Measurements from ENCODE around the gene CATSPERB.
A peak's percentile ranks its signal among the peaks of the same experiment; 100 is the strongest.

Gene CATSPERB

DNA sequence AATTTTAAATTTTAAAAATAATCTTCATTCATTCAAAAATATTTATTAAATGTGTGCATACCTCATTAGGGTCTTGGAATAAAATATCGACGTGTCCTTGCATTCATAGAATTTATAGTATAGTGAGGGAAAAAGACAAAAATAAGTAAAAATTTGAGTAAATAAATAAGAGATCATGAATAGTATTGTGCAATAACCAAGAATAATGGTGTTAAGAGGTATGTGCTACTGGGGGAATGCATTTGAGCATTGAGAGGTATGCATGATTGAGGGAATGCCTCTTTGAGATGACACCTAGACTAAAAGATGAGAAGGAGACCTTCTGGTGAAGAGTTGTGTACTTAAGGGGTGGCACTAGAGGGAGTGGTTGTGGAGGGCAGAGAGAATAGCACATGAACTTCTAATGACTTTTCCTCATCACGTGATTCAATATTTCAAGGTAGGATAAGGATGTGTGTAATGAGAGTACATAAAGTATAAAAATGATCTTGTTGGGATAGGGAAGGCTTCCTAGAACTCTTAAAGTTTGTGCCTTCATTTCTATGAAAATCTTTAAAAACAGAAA, 18.8 kb upstream of the CATSPERB start:
- no peaks in the 10 kb centered on the region for H3K9me3 ChIP-seq (ENCODE audit: insufficient read depth, low read length)
- no peaks in the 10 kb centered on the region for H3K4me1 ChIP-seq (ENCODE audit: low read length)
- H3K4me3 ChIP-seq (ENCODE audit: low read length) = no peak overlapping the region
- no peaks in the 10 kb centered on the region for H3K27me3 ChIP-seq (ENCODE audit: low read depth, low read length)
- H3K4me2 ChIP-seq (ENCODE audit: low read length) = no peak overlapping the region
- no peak overlapping the region for H3K9ac ChIP-seq (ENCODE audit: low read length)
- no peaks in the 10 kb centered on the region for H3K36me3 ChIP-seq (replicated peaks; ENCODE audit: low read depth, low read length)
- no peaks in the 10 kb centered on the region for H3K79me2 ChIP-seq (ENCODE audit: low read length)
- H4K20me1 ChIP-seq (ENCODE audit: insufficient read depth, low read length) = no peaks in the 10 kb centered on the region
- no peak overlapping the region for H3K27ac ChIP-seq (ENCODE audit: low read length)
- TF ChIP-seq, protein P1, sequence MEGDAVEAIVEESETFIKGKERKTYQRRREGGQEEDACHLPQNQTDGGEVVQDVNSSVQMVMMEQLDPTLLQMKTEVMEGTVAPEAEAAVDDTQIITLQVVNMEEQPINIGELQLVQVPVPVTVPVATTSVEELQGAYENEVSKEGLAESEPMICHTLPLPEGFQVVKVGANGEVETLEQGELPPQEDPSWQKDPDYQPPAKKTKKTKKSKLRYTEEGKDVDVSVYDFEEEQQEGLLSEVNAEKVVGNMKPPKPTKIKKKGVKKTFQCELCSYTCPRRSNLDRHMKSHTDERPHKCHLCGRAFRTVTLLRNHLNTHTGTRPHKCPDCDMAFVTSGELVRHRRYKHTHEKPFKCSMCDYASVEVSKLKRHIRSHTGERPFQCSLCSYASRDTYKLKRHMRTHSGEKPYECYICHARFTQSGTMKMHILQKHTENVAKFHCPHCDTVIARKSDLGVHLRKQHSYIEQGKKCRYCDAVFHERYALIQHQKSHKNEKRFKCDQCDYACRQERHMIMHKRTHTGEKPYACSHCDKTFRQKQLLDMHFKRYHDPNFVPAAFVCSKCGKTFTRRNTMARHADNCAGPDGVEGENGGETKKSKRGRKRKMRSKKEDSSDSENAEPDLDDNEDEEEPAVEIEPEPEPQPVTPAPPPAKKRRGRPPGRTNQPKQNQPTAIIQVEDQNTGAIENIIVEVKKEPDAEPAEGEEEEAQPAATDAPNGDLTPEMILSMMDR (IDR thresholded peaks at IDR 0.05; ENCODE audit: low read depth, low read length) = peak; percentile 13
- no peak for TF ChIP-seq EZH2phosphoT487 (IDR thresholded peaks at IDR 0.05; ENCODE audit: low read depth)
- no peak overlapping the region for H2AFZ ChIP-seq (ENCODE audit: low read depth, low read length)

DNA sequence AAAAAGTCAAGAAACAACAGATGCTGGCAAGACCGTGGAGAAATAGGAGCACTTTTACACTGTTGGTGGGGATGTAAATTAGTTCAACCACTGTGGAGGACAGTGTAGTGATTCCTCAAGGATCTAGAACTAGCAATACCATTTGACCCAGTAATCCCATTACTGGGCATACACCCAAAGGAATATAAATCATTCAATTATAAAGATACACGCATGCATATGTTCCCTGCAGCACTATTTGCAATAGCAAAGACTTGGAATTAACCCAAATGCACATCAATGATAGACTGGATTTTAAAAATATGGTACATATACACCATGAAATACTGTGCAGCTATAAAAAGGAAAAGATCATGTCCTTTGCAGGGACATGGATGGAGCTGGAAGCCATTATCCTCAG, 18.0 kb upstream of the CATSPERB start:
- Histone ChIP-seq H3K4me2 (ENCODE audit: low read length) (no peak overlapping the region), H4K20me1 (ENCODE audit: insufficient read depth, low read length) (no peaks in the 10 kb centered on the region), H2AFZ (ENCODE audit: low read depth, low read length) (no peak overlapping the region), H3K79me2 (ENCODE audit: low read length) (no peaks in the 10 kb centered on the region), H3K4me1 (ENCODE audit: low read length) (no peaks in the 10 kb centered on the region), H3K36me3 (replicated peaks; ENCODE audit: low read depth, low read length) (no peaks in the 10 kb centered on the region), H3K27ac (ENCODE audit: low read length) (no peak overlapping the region), H3K4me3 (ENCODE audit: low read length) (no peak overlapping the region), H3K9ac (ENCODE audit: low read length) (no peak overlapping the region), H3K9me3 (ENCODE audit: insufficient read depth, low read length) (no peaks in the 10 kb centered on the region), H3K27me3 (ENCODE audit: low read depth, low read length) (no peaks in the 10 kb centered on the region)
- TF ChIP-seq, protein P1 (IDR thresholded peaks at IDR 0.05; ENCODE audit: low read depth, low read length) = no peak
- no peak for TF ChIP-seq EZH2phosphoT487 (IDR thresholded peaks at IDR 0.05; ENCODE audit: low read depth)

DNA sequence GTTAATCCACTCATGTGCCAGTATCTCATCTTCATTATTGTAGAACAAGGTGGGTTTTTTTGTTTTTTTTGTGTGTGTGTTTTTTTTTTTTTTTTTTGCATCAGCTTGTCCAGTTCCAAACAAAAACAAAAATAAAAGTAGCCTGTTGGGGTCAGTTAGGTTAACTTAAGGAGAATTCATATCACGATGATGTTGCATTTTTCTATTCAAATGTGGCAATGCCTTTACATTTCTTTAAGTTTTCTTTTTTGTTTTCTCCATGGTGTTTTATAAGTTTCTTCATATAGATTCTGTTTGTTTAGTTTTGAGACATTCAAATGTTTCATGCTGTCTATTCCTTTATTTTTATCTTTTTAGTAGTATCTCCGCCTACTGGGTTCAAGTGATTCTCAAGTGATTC, 16.2 kb upstream of the CATSPERB start:
- no peak overlapping the region for H3K4me2 ChIP-seq (ENCODE audit: low read length)

DNA sequence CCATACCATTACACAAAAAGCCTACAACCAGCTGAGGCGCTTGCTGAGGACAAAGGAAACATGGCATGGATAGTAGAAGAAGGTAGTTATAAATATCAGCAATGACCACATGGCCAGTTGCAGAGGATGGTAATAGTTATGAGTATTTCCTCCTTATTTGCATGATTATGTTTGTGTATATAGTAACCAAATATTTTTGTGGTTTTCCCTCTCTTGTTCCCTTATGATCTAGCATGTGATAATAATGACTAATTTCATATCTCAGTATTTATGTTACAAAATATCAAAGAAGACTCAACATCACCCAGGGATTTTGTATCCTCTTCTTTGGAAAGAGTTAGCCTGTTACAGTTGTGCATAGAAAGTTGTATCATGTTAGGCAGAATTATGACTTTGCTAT, 13.5 kb upstream of the CATSPERB start:
- Histone ChIP-seq H3K27ac (ENCODE audit: low read length) (no peak overlapping the region), H4K20me1 (ENCODE audit: insufficient read depth, low read length) (no peaks in the 10 kb centered on the region), H3K79me2 (ENCODE audit: low read length) (no peaks in the 10 kb centered on the region), H3K4me2 (ENCODE audit: low read length) (no peak overlapping the region), H3K4me3 (ENCODE audit: low read length) (no peak overlapping the region), H3K9me3 (ENCODE audit: insufficient read depth, low read length) (no peaks in the 10 kb centered on the region), H2AFZ (ENCODE audit: low read depth, low read length) (no peak overlapping the region), H3K27me3 (ENCODE audit: low read depth, low read length) (no peaks in the 10 kb centered on the region), H3K9ac (ENCODE audit: low read length) (no peak overlapping the region), H3K36me3 (replicated peaks; ENCODE audit: low read depth, low read length) (no peaks in the 10 kb centered on the region), H3K4me1 (ENCODE audit: low read length) (no peaks in the 10 kb centered on the region)
- TF ChIP-seq, protein P1 (IDR thresholded peaks at IDR 0.05; ENCODE audit: low read depth, low read length) = no peak
- TF ChIP-seq EZH2phosphoT487 (IDR thresholded peaks at IDR 0.05; ENCODE audit: low read depth) = no peak

More for the DNA sequence above, 16.2 kb upstream of the CATSPERB start:
- Histone ChIP-seq H4K20me1 (ENCODE audit: insufficient read depth, low read length) (no peaks in the 10 kb centered on the region), H3K27me3 (ENCODE audit: low read depth, low read length) (no peaks in the 10 kb centered on the region), H3K9me3 (ENCODE audit: insufficient read depth, low read length) (no peaks in the 10 kb centered on the region), H3K27ac (ENCODE audit: low read length) (no peak overlapping the region), H3K4me3 (ENCODE audit: low read length) (no peak overlapping the region), H3K4me1 (ENCODE audit: low read length) (no peaks in the 10 kb centered on the region), H3K9ac (ENCODE audit: low read length) (no peak overlapping the region), H3K36me3 (replicated peaks; ENCODE audit: low read depth, low read length) (no peaks in the 10 kb centered on the region), H3K79me2 (ENCODE audit: low read length) (no peaks in the 10 kb centered on the region), H2AFZ (ENCODE audit: low read depth, low read length) (no peak overlapping the region)
- TF ChIP-seq EZH2phosphoT487 (IDR thresholded peaks at IDR 0.05; ENCODE audit: low read depth) = no peak

Data from OCI-LY3 (cell line).